OCI-LY7 (cell line): Measurements from ENCODE around the gene DCX.

Experiments
- CTCF ChIP-seq: fragments of 200-600 bp; sonication (generic); conservative IDR thresholded peaks from 2 replicates; pipeline ENCODE4 v1.5.1; 2014; ENCODE audit warnings: mild to moderate bottlenecking, antibody characterized with exemption, low read length, moderate library complexity, mixed read lengths
- EZH2phosphoT487 ChIP-seq: fragments of 200-600 bp; sonication (generic); IDR thresholded peaks from 2 replicates; pipeline ENCODE4 v1.6.1; 2018; ENCODE audit warnings: low read depth, borderline replicate concordance, mild to moderate bottlenecking, mixed run types, antibody characterized with exemption, low read length, moderate library complexity, mixed read lengths

- TF ChIP-seq CTCF = no peak
- TF ChIP-seq EZH2phosphoT487 = no peak
These were observed 154.3 kb downstream of the DCX start for GRCh38 chrX:111257733-111258132.
